Metanephros (tissue), 1 donor: ENCODE results near the gene ASIP. TPM values are rescaled to one million over a fixed set of nuclear protein-coding genes. Genes with fewer than 3 reads are reported as not detected.

Source experiments
- total RNA-seq: library from RNA; depleted of rRNA; stranded (reverse); fragments of >200 nt; gene quantifications from one replicate; pipeline ENCODE4 v1.2.3, GENCODE V29; 2014

The ASIP gene
- not detected for total RNA-seq

GRCh38 chr20:34240693-34241615 lies at the start of gene ASIP:
Gene ASIP, plus strand, starts transcription at chr20:34241423. Its CDS starts 18,952 bp downstream, at chr20:34260375.

GRCh38 chr20:34302723-34303533 lies 61.7 kb downstream of the ASIP start, which contains the start of gene AHCY:
Gene AHCY, minus strand, starts transcription at chr20:34303355. Its CDS starts 85 bp downstream, at chr20:34303270.

Other genes starting within 250 kb of the ASIP start
- gene RALY, start 247.5 kb upstream of the ASIP start, total RNA-seq: 114 TPM
- gene EIF2S2, start 129.2 kb upstream of the ASIP start, total RNA-seq: 28.8 TPM
- gene AHCY, start 61.9 kb downstream of the ASIP start, total RNA-seq: 93.0 TPM
- gene ITCH, start 121.8 kb downstream of the ASIP start, total RNA-seq: 50.3 TPM